ENCODE data around the gene PCYT1A. TPM values are rescaled to one million over a fixed set of nuclear protein-coding genes. Genes with fewer than 3 reads are reported as not detected.

The PCYT1A gene
- polyA plus RNA-seq, 3 donors = 36.8 to 38.8 (median 37.7) TPM

- DNase-seq (ENCODE audit: low read depth in 3 of 3, low spot score in 2 of 3) = no peak
These were observed 47.1 kb downstream of the PCYT1A start for GRCh38 chr3:196240424-196240823.

- DNase-seq (ENCODE audit: low read depth in 3 of 3, low spot score in 2 of 3) = no peak
These were observed 48.6 kb downstream of the PCYT1A start for GRCh38 chr3:196238612-196239560.

GRCh38 chr3:196237203-196237602 is 50.3 kb downstream of the PCYT1A start:
- no peak for DNase-seq (ENCODE audit: low read depth in 3 of 3, low spot score in 2 of 3)

GRCh38 chr3:196236223-196236622 is 51.3 kb downstream of the PCYT1A start:
- DNase-seq (ENCODE audit: low read depth in 3 of 3, low spot score in 2 of 3) = no peak

- DNase-seq (ENCODE audit: low read depth in 3 of 3, low spot score in 2 of 3) = no peak
These were observed 51.9 kb downstream of the PCYT1A start for GRCh38 chr3:196235452-196236122.

- no peak for DNase-seq (ENCODE audit: low read depth in 3 of 3, low spot score in 2 of 3)
These were observed 54.7 kb downstream of the PCYT1A start for GRCh38 chr3:196232882-196233251.

GRCh38 chr3:196232154-196232881 is 55.2 kb downstream of the PCYT1A start:
- no peak for DNase-seq (ENCODE audit: low read depth in 3 of 3, low spot score in 2 of 3)

- no peak for DNase-seq (ENCODE audit: low read depth in 3 of 3, low spot score in 2 of 3)
These were observed 59.7 kb downstream of the PCYT1A start for GRCh38 chr3:196227629-196228493.

- DNase-seq (ENCODE audit: low read depth in 3 of 3, low spot score in 2 of 3) = no peak
These were observed 60.4 kb downstream of the PCYT1A start for GRCh38 chr3:196227121-196227561.

GRCh38 chr3:196225763-196226364 is 61.7 kb downstream of the PCYT1A start:
- DNase-seq (ENCODE audit: low read depth in 3 of 3, low spot score in 2 of 3) = no peak

GRCh38 chr3:196225086-196225485 is 62.4 kb downstream of the PCYT1A start:
- DNase-seq (ENCODE audit: low read depth in 3 of 3, low spot score in 2 of 3) = no peak

GRCh38 chr3:196222876-196223595 is 64.5 kb downstream of the PCYT1A start:
- DNase-seq (ENCODE audit: low read depth in 3 of 3, low spot score in 2 of 3) = no peak

GRCh38 chr3:196220991-196221390 is 66.5 kb downstream of the PCYT1A start:
- DNase-seq (ENCODE audit: low read depth in 3 of 3, low spot score in 2 of 3) = no peak

- no peak for DNase-seq (ENCODE audit: low read depth in 3 of 3, low spot score in 2 of 3)
These were observed 66.9 kb downstream of the PCYT1A start for GRCh38 chr3:196220587-196220986.

- no peak for DNase-seq (ENCODE audit: low read depth in 3 of 3, low spot score in 2 of 3)
These were observed 67.6 kb downstream of the PCYT1A start for GRCh38 chr3:196219970-196220311.

- no peak for DNase-seq (ENCODE audit: low read depth in 3 of 3, low spot score in 2 of 3)
These were observed 68.1 kb downstream of the PCYT1A start for GRCh38 chr3:196219194-196219969.

GRCh38 chr3:196218155-196218712 is 69.3 kb downstream of the PCYT1A start:
- no peak for DNase-seq (ENCODE audit: low read depth in 3 of 3, low spot score in 2 of 3)

Data from right renal cortex interstitium (tissue), 3 donors.